Lung (tissue), 12 donors: ENCODE data around the gene RPH3AL. TPM values are rescaled to one million over a fixed set of nuclear protein-coding genes. Genes with fewer than 3 reads are reported as not detected.
"Not testable (repeated sequence)": the region's sequence is repeated elsewhere in the genome, so short reads cannot be mapped to it uniquely, and the experiment has no call there.

ENCODE experiments used
- ATAC-seq: fragments of 200-7000 bp; cut with Tn5 transposase; one replicate; pipeline ENCODE4 v1.9.1; 2020; ENCODE audit warnings: moderate number of reproducible peaks; ENCODE audit not compliant: insufficient read depth, low FRiP score
- DNase-seq, 3 donors: peaks; one replicate each; pipeline ENCODE4 v3.0.0-alpha.2; 2013 to 2017
- H3K27ac ChIP-seq, 2 donors: one replicate each; pipeline ENCODE4 v1.5.1; 2013; ENCODE audit warnings: mild to moderate bottlenecking in 2 of 2, moderate library complexity in 2 of 2, control low read depth in 1 of 2, inconsistent platforms in 1 of 2, low read depth in 1 of 2, low read length in 1 of 2
- H3K27me3 ChIP-seq, 3 donors: one replicate each; pipeline ENCODE4 v1.5.1; 2013; ENCODE audit warnings: low read length in 2 of 3; ENCODE audit not compliant: control insufficient read depth in 3 of 3, insufficient read depth in 3 of 3
- H3K36me3 ChIP-seq, 4 donors: one replicate each; pipeline ENCODE4 v1.5.1; 2013; ENCODE audit warnings: low read length in 4 of 4, mild to moderate bottlenecking in 1 of 4, moderate library complexity in 1 of 4; ENCODE audit not compliant: control insufficient read depth in 4 of 4, insufficient read depth in 4 of 4
- H3K4me1 ChIP-seq, 5 donors: one replicate each; pipeline ENCODE4 v1.5.1; 2013; ENCODE audit warnings: low read length in 5 of 5, mild to moderate bottlenecking in 2 of 5, moderate library complexity in 1 of 5; ENCODE audit not compliant: control insufficient read depth in 5 of 5, insufficient read depth in 5 of 5
- H3K4me3 ChIP-seq: one replicate; pipeline ENCODE4 v1.5.1; 2013; ENCODE audit warnings: mild to moderate bottlenecking, control low read depth, moderate library complexity
- H3K9ac ChIP-seq, 2 donors: one replicate each; pipeline ENCODE4 v1.5.1; 2013; ENCODE audit warnings: low read length in 2 of 2, control low read depth in 1 of 2; ENCODE audit not compliant: insufficient read depth in 1 of 2
- H3K9me3 ChIP-seq, 4 donors: one replicate each; pipeline ENCODE4 v1.5.1; 2013; ENCODE audit warnings: low read length in 3 of 4, mild to moderate bottlenecking in 1 of 4, moderate library complexity in 1 of 4; ENCODE audit not compliant: control insufficient read depth in 4 of 4, insufficient read depth in 3 of 4
- WGBS, 2 donors: extraction: QIAGEN DNeasy Blood & Tissue Kit; methylation state at CpG; one replicate each; pipeline ENCODE4 v1.1.7; 2013; 5-methylcytosine and 5-hydroxymethylcytosine counted together
- polyA plus RNA-seq, 2 donors: library from polyadenylated mRNA; stranded (reverse); fragments of 200-250 nt; gene quantifications; one replicate each; pipeline ENCODE4 v1.2.1, GENCODE V29; 2013
- total RNA-seq, 2 donors: library from RNA; depleted of rRNA in 1 of 2; stranded (reverse); fragments of >200 nt in 1 of 2; gene quantifications; one replicate each; pipeline ENCODE4 v1.2.1, GENCODE V29; 2014 to 2021
- TF ChIP-seq, protein P1 (sequence below): IDR thresholded peaks from 2 replicates; pipeline ENCODE4 v1.5.1; 2012; ENCODE audit warnings: mild to moderate bottlenecking; ENCODE audit errors: control extremely low read depth, extremely low read depth
- donor health status: control.
- donor health status: control.
- donor health status: Bipolar disorder and iron deficiency.
- donor health status: healthy.
- donor health status: DM: yes; HTN: yes; CAD: no.

RPH3AL gene
- total and polyA plus RNA-seq, 4 donors, result 19.5 to 76.6 (median 21.6) TPM

GRCh38 chr17:225551-225950 is 127.1 kb downstream of the RPH3AL start:
- Histone ChIP-seq H3K27me3 (no peaks in the 10 kb centered on the region), H3K36me3 (peaks cover 0 to 4% (median 0%) of the 10 kb centered on the region in 4 donors), H3K27ac (no peak overlapping the region), H3K4me1 (peaks cover 0 to 2% (median 0%) of the 10 kb centered on the region in 5 donors), H3K9ac (no peak overlapping the region), H3K9me3 (no peaks in the 10 kb centered on the region), H3K4me3 (no peak overlapping the region)
- TF ChIP-seq, protein P1, sequence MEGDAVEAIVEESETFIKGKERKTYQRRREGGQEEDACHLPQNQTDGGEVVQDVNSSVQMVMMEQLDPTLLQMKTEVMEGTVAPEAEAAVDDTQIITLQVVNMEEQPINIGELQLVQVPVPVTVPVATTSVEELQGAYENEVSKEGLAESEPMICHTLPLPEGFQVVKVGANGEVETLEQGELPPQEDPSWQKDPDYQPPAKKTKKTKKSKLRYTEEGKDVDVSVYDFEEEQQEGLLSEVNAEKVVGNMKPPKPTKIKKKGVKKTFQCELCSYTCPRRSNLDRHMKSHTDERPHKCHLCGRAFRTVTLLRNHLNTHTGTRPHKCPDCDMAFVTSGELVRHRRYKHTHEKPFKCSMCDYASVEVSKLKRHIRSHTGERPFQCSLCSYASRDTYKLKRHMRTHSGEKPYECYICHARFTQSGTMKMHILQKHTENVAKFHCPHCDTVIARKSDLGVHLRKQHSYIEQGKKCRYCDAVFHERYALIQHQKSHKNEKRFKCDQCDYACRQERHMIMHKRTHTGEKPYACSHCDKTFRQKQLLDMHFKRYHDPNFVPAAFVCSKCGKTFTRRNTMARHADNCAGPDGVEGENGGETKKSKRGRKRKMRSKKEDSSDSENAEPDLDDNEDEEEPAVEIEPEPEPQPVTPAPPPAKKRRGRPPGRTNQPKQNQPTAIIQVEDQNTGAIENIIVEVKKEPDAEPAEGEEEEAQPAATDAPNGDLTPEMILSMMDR, result no peak
- WGBS, 2 donors, result 92 to 93% methylated on average over 9 of the region's 9 CpGs
- no peak for ATAC-seq
- no peak for DNase-seq

- ATAC-seq, H3K27me3 ChIP-seq, H3K4me3 ChIP-seq, H3K36me3 ChIP-seq, H3K27ac ChIP-seq, H3K9ac ChIP-seq, H3K9me3 ChIP-seq, DNase-seq, H3K4me1 ChIP-seq: not testable (repeated sequence)
- 94 to 100% methylated on average over 2 of the region's 2 CpGs for WGBS, 2 donors
Measured at GRCh38 chr17:224576-224975, 128.0 kb downstream of the RPH3AL start.

DNA sequence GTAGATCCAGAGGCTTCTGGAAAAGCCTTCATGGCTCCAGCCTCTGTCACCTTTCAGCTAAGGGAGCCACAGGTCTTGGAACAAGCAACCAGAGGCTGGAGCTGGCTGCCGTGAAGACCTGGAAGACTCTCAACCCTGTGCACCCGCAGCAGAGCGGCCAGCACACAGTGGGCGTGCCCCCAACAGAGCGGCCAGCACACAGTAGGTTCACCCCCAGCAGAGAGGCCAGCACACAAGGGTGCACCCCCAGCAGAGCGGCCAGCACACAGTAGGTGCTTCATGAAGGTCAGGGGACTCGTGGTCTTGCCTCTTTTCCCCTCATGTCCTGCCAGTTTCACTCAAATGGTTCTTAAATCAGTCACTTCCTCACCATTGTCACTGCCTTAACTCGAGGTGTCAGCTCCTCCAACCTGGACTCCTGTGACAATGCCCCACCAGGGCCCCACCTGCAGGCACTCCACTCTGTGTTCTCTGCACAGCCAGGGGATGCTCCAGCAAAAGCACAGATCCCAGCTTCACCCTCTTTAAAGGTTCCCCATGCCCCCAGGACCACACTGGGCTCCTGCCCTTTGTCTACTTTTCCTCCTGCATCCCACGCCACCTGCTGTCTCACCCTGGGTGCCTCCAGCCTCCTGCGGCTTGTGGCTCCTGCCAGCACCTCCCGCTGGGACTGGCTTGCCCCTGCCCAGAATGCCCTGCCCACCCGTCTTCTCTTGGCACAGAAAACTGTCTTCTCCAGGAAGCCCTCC is 128.7 kb downstream of the RPH3AL start:
- DNase-seq (no peak), ATAC-seq (no peak)
- WGBS, 2 donors, result 85% methylated on average over 12 of the region's 12 CpGs
- Histone ChIP-seq H3K27me3 (no peaks in the 10 kb centered on the region), H3K36me3 (peaks cover 0 to 2% (median 0%) of the 10 kb centered on the region in 4 donors), H3K4me1 (peaks cover 0 to 3% (median 0%) of the 10 kb centered on the region in 5 donors), H3K9ac (no peak overlapping the region), H3K9me3 (peaks cover 0 to 1% (median 0%) of the 10 kb centered on the region in 4 donors), H3K27ac (no peak overlapping the region), H3K4me3 (no peak overlapping the region)
- TF ChIP-seq, protein P1, result no peak

GRCh38 chr17:222172-222571 is 130.4 kb downstream of the RPH3AL start:
- DNase-seq (no peak), ATAC-seq (no peak)
- peaks cover 0 to 6% (median 0%) of the 10 kb centered on the region in 5 donors for H3K4me1 ChIP-seq
- H3K27ac ChIP-seq, result no peak overlapping the region
- H3K9me3 ChIP-seq, result peaks cover 0 to 1% (median 0%) of the 10 kb centered on the region in 4 donors
- H3K27me3 ChIP-seq, result no peaks in the 10 kb centered on the region
- no peak overlapping the region for H3K4me3 ChIP-seq
- peaks cover 0 to 2% (median 0%) of the 10 kb centered on the region in 4 donors for H3K36me3 ChIP-seq
- no peak overlapping the region for H3K9ac ChIP-seq
- TF ChIP-seq, protein P1, result no peak
- 90% methylated on average over 8 of the region's 8 CpGs for WGBS, 2 donors
